H1 (cell line): ENCODE data around the gene SCUBE2. TPM values are rescaled to one million over a fixed set of nuclear protein-coding genes. Genes with fewer than 3 reads are reported as not detected.

ENCODE experiments used
- E2F6 ChIP-seq: IDR thresholded peaks from 2 replicates; pipeline ENCODE4 v1.6.1; 2012; ENCODE audit warnings: inconsistent platforms
- JUN ChIP-seq: IDR thresholded peaks from 2 replicates; pipeline ENCODE4 v1.6.1; 2011; ENCODE audit warnings: low read depth, mild to moderate bottlenecking, improper control_type of control experiment, low read length
- KDM4A ChIP-seq: IDR thresholded peaks from one replicate; pipeline ENCODE4 v1.7.1; 2012; ENCODE audit warnings: low read depth, mild to moderate bottlenecking, moderate library complexity, low read length, inconsistent platforms; ENCODE audit not compliant: severe bottlenecking
- POLR2A ChIP-seq, 2 experiments: IDR thresholded peaks; 1 replicate in 1 of 2; 2 replicates in 1 of 2; pipeline ENCODE4 v1.6.1; 2011; ENCODE audit warnings: low read depth in 2 of 2, low read length in 2 of 2, mild to moderate bottlenecking in 2 of 2; ENCODE audit errors: control extremely low read depth in 1 of 2
- SUZ12 ChIP-seq: fragments of 200-600 bp; sonication (generic); IDR thresholded peaks from 2 replicates; pipeline ENCODE4 v1.6.1; 2012; ENCODE audit warnings: mild to moderate bottlenecking, inconsistent platforms, low read length, moderate library complexity, mixed read lengths
- polyA plus RNA-seq, 7 experiments: library from polyadenylated mRNA; depleted of rRNA in 3 of 7; stranded (reverse) in 5 of 7; unstranded in 2 of 7; fragments of >200 nt in 5 of 7; fragments of 200-250 nt in 2 of 7; gene quantifications; 1 replicate in 5 of 7; 2 replicates in 1 of 7; 4 replicates in 1 of 7; pipeline versions ENCODE4 v1.2.1 to v1.2.3, GENCODE V29; 2011 to 2013; ENCODE audit warnings: missing spikeins in 2 of 7, mixed read lengths in 2 of 7
- total RNA-seq: library from RNA; stranded (reverse); fragmentation: NEBNext Ultra II Directional; extraction: Animal tissue kit (Norgen Biotek cat#: 25700); gene quantifications from 2 replicates; pipeline ENCODE4 v1.2.1, GENCODE V29; 2021

SCUBE2 gene
- total and polyA plus RNA-seq, 2 of the 8 experiments (the other 6 are each of a cell fraction or from before 2014, with no cell fraction given) = 0.29 to 1.2 TPM

DNA sequence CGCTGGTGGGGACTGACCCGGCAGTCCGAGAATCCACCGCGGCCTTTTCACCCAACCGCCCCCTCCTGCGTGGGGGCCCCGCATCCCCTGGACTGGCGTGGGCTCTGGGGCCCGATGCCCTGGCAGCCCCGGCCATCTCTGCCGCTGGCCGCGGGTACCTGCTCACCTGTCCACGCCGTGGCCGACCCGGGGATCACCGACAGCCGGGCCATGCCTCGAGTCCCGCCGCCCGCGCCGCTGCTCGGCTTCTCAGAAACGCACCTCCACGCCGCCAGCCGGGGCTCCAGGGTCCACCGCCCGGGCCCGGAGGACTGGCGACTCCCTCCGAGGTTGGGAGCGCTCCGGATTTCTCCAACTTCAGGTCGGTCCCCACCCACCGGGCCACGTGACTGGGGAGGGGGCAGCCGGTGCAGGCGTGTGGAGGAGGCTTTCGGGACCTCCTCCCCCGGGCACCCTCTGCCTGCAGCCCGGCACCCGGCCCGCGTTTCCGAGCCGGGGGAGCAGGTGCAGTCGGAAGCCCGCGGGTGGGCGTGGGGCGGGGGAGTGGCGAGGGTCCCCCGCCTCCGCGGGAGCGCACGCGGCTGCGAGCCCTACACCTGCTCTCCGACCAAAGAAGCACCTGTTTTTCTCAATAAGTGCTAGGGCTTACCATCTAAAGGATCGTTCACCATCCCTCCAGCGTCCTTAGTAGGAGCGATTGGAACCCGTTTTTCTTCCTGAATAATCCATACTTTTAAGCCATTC is 87.0 kb downstream of the SCUBE2 start (continued):
- TF ChIP-seq KDM4A = peak; percentile 98
- 0 out of 2 replicates have a peak, but pooled peaks have one; percentile 22 for TF ChIP-seq SUZ12
- TF ChIP-seq POLR2A (IDR thresholded peaks at IDR 0.05; ENCODE audit: control extremely low read depth in 1 of 2, low read depth in 2 of 2, low read length in 2 of 2) = no peak
- TF ChIP-seq JUN = no peak
- TF ChIP-seq E2F6 = 0 out of 2 replicates have a peak, but pooled peaks have one; percentile 21
